HEK293 (cell line): ENCODE data around the gene NOC2L.

Source experiments
- BCL11A ChIP-seq: fragments of 450-650 bp; formaldehyde crosslinking; IDR thresholded peaks from 2 replicates; pipeline ENCODE4 v1.5.1; 2016; ENCODE audit warnings: low read depth, missing biosample characterization, missing genetic modification characterization
- CTCF ChIP-seq: fragments of 450-650 bp; formaldehyde crosslinking; IDR thresholded peaks from 2 replicates; pipeline ENCODE4 v1.5.1; 2016; ENCODE audit warnings: missing biosample characterization, missing genetic modification characterization
- YY1 ChIP-seq: fragments of 450-650 bp; formaldehyde crosslinking; IDR thresholded peaks from 2 replicates; pipeline ENCODE4 v1.5.1; 2018; ENCODE audit warnings: missing biosample characterization, missing genetic modification characterization
- ZNF785 ChIP-seq: fragments of 450-650 bp; formaldehyde crosslinking; IDR thresholded peaks from 2 replicates; pipeline ENCODE4 v1.5.1; 2016; ENCODE audit warnings: missing biosample characterization, missing genetic modification characterization
- TF ChIP-seq, protein P1 (sequence below): fragments of 450-650 bp; formaldehyde crosslinking; conservative IDR thresholded peaks from 2 replicates; pipeline ENCODE4 v1.5.1; 2016; ENCODE audit warnings: low read depth, missing biosample characterization, missing genetic modification characterization

GRCh38 chr1:918843-919242, 40.2 kb downstream of the NOC2L start:
- no peak for TF ChIP-seq YY1 (tag by site-specific recombination)
- TF ChIP-seq CTCF (tag by site-specific recombination) = no peak
- no peak for TF ChIP-seq ZNF785 (tag by site-specific recombination)
- TF ChIP-seq, protein P1, sequence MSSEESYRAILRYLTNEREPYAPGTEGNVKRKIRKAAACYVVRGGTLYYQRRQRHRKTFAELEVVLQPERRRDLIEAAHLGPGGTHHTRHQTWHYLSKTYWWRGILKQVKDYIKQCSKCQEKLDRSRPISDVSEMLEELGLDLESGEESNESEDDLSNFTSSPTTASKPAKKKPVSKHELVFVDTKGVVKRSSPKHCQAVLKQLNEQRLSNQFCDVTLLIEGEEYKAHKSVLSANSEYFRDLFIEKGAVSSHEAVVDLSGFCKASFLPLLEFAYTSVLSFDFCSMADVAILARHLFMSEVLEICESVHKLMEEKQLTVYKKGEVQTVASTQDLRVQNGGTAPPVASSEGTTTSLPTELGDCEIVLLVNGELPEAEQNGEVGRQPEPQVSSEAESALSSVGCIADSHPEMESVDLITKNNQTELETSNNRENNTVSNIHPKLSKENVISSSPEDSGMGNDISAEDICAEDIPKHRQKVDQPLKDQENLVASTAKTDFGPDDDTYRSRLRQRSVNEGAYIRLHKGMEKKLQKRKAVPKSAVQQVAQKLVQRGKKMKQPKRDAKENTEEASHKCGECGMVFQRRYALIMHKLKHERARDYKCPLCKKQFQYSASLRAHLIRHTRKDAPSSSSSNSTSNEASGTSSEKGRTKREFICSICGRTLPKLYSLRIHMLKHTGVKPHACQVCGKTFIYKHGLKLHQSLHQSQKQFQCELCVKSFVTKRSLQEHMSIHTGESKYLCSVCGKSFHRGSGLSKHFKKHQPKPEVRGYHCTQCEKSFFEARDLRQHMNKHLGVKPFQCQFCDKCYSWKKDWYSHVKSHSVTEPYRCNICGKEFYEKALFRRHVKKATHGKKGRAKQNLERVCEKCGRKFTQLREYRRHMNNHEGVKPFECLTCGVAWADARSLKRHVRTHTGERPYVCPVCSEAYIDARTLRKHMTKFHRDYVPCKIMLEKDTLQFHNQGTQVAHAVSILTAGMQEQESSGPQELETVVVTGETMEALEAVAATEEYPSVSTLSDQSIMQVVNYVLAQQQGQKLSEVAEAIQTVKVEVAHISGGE (tag by site-specific recombination) = no peak
- TF ChIP-seq BCL11A (tag by site-specific recombination) = no peak
